HG03135 (cell line): ENCODE data around the gene MORF4L2.

Experiments used
- ATAC-seq: cut with Tn5 transposase; IDR thresholded peaks from one replicate; pipeline ENCODE4 v1.9.1; 2021; ENCODE audit warnings: mild to moderate bottlenecking, moderate library complexity; ENCODE audit not compliant: unreplicated experiment

Gene MORF4L2

DNA sequence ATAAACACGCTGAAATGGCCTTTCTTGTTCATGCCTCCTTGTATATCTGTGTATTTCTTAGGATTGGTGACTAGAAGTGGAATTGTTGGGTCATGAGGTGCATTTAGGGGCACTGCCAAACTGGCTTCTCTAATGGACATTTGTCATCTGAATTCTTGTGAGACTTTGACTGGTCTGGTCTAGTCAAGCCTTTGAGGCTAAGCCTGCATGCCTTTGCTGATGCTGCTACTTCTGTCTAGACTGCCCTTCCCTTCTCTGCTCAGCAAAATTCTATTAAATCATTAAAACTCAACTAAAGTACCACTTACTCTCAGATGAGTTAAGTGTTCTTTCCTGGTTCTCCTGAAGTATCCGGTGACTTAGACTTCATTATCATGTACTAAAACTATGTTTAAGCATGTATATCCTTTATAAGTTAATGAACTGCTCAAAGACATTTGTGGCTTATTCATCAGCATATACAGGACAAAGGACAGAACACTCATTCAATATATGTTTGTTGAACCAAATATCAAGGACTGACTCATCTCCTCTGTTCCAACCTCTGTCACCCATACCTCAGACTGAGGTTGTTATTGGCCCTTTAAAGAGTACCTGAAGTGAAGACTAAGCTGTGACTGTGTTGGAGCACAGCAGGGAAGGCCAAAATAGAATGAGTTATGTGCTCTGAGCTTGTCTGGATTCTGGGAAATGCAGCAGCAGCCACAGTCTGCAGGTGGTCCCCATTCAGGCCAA, 48.7 kb downstream of the MORF4L2 start:
- ATAC-seq, result no peak

DNA sequence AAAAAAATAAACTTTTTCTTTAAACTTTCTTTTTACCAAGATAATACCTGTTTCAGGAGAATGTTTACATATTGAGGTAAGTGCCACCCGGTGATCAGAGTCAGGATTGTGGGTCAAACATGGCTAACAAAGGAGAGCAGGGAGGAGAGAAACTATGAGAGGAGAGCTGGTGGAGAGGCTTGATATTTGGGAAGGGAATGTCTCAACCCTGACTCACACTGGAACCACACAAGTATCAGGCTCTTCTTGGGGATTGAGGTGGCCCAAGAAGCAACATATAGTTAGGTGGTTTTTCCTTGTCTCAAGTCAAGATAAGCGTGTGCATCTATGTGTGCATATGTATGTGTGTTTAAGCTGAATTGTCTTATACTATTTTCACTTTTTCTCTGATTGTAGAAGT, 51.1 kb downstream of the MORF4L2 start:
- no peak for ATAC-seq

DNA sequence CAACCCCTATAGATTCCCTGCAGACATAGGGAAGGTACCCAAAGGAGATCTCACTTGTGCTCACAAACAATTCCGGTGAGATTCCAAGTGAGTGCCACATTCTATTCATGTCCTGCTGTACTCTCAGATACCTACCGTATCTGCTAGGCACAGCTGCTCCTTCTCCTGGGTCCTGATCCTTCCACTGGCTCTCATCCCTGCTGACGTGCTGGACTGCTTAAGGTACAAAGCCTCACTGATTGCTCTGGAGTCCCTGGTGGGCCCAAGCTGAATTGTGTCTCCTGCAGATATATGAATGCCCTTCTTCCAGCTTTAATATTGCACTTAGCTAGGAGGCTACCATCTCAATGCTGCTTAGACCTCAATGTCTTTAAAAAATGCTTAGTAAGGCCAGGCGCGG, 55.4 kb downstream of the MORF4L2 start:
- ATAC-seq, result no peak

DNA sequence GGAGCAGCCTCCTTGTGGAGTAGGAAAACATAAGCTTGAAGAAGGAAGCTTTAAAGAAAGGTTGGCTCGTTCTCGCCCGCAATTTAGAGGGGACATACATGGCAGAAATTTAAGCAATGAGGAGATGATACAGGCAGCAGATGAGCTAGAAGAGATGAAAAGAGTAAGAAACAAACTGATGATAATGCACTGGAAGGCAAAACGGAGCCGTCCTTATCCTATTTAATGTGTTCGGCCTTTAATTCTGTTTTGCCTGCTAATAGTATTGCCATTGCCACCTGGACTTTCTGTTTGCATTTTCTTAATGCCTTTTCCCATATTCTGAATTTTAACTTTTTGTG, 56.4 kb downstream of the MORF4L2 start:
- no peak for ATAC-seq

DNA sequence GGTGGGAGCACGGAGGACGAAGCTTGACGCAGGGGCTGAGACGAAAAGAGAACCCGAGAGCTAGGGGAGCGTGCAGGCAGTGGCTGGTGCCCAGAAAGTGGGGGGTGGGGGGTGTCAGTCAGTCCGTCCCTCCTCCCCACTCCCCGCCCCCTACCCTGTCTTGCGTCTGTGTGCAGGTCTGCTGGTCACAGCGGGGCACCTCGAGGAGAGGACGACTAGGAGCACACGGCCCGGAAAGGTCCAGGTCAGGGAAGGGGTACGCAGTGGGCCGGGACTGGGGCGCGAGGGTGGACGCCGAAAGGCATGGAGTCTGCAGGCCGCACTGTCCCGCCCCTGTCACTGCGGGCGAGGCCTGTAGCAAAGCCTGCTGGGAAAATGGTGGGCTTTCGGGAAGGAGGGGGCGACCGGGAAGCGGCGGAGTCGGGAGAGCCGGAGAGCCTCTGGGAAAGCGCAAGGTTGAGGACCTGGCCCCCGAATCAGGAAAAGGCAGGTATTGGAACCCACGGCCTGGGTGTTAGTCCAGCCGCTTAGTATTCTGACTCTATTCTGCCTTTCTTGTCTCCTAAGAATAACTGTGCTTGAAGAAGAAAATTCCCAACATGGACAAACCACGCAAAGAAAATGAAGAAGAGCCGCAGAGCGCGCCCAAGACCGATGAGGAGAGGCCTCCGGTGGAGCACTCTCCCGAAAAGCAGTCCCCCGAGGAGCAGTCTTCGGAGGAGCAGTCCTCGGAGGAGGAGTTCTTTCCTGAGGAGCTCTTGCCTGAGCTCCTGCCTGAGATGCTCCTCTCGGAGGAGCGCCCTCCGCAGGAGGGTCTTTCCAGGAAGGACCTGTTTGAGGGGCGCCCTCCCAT, 57.0 kb downstream of the MORF4L2 start:
- no peak for ATAC-seq

DNA sequence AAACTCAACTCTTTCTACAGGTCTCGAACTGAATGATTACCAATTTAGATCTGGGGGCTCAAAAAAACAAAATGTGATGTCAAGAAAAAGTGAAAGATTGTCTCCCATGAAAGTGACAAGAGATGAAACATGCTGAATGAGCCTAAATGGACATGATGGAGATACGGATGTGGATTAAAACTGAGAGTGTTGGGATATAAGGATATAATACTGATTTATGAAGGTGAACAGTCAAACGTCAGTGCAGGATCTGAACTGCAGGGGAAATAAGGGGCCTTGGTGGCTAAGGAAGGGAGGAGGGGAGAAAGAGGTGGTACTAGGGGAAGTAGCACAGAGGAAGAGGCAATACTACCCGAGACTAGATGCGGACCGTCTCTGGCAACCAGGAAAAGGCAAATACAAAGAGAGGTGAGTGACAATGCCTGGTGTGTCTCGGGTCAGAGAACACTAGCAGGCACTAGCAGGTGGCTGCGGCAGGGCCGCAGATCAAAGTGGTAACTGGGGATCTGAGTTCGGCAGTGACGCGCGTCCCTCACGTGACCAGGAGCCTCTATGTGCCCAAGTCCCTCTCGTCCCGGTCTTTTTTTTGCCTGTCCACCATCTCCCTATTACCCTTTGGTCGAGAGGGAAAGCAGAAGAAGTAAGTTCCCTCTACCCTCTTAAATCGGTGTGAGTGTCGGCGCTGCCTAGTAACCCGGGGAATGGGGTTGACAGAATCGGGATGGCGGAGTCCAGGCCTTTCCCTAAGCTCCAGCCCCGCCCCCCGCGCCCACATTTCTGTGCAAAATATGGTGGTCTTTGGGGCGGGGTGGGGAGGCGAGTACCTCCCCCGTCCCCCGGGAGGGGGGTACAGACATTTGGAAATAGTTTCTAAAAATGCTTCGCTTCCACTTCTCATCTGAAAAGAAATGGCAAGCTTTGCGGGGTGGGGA, 57.8 kb downstream of the MORF4L2 start, which contains the start of gene TCEAL1:
TCEAL1 (plus strand) TSS at position 590 of the 932 bp plus-strand sequence. CDS start 942 bp downstream, outside the sequence.
- peak; percentile 56 for ATAC-seq

DNA sequence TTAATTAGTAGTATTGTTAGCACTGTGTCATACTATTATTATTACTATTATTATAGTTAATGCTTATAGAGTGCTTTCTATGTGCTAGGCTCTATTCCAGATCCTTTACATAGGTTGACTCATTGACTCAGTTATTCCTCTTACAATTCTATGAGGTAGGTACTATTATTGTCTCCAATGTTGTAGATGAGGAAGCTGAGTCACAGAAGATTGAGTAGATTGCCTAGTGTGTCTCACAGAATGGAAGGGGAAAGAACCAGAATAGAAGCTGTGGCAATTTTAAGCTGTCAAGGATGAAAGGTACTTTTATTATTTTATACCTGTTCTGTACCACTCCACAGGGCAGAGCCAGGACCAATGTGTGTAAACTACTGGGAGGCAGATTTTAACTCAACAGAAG, 59.6 kb downstream of the MORF4L2 start:
- no peak for ATAC-seq
